Naive thymus-derived CD8-positive, alpha-beta T cell (primary cell): ENCODE data around the gene AMZ2. TPM values are rescaled to one million over a fixed set of nuclear protein-coding genes. Genes with fewer than 3 reads are reported as not detected.
A peak's percentile ranks its signal among the peaks of the same experiment; 100 is the strongest.

ENCODE experiments used
- ATAC-seq, 2 donors: fragments of 150-1000 bp; cut with Tn5 transposase in 1 of 2; sonication (Bioruptor Pico), chemical (Tn5 transposase) in 1 of 2; 1 replicate in 1 of 2; 2 replicates in 1 of 2; pipeline ENCODE4 v1.10.0; 2021; ENCODE audit warnings: mild to moderate bottlenecking in 2 of 2, moderate library complexity in 2 of 2
- POLR2A ChIA-PET: fragments of 350-600 bp; sonication (Branson Sonifier 250); formaldehyde crosslinking; loops from one replicate; lab custom pipeline; 2021; ENCODE audit warnings: antibody characterized with exemption; lab: Charles Lee
- DNase-seq, 10 donors: peaks; one replicate each; pipeline versions ENCODE4 v3.0.0 to v3.0.0-alpha.2; 2020 to 2022
- H3K27ac Mint-ChIP-seq, 10 donors: one replicate each; pipeline ENCODE4 v1.8.0; 2020 to 2022; ENCODE audit warnings: mild to moderate bottlenecking in 10 of 10, mixed read lengths in 10 of 10, moderate library complexity in 4 of 10, inconsistent platforms in 1 of 10
- H3K27me3 Mint-ChIP-seq, 5 donors: one replicate each; pipeline ENCODE4 v1.8.0; 2021 to 2022; ENCODE audit warnings: mixed read lengths in 5 of 5
- H3K36me3 Mint-ChIP-seq, 3 donors: one replicate each; pipeline ENCODE4 v1.8.0; 2020 to 2022; ENCODE audit warnings: mixed read lengths in 3 of 3, mild to moderate bottlenecking in 2 of 3, inconsistent platforms in 1 of 3
- H3K4me1 Mint-ChIP-seq, 4 donors: one replicate each; pipeline ENCODE4 v1.8.0; 2021 to 2022; ENCODE audit warnings: mixed read lengths in 4 of 4
- H3K4me3 Mint-ChIP-seq, 10 donors: one replicate each; pipeline ENCODE4 v1.8.0; 2020 to 2022; ENCODE audit warnings: mild to moderate bottlenecking in 10 of 10, mixed read lengths in 10 of 10, moderate library complexity in 6 of 10, inconsistent platforms in 1 of 10
- H3K9me3 Mint-ChIP-seq, 9 donors: one replicate each; pipeline ENCODE4 v1.8.0; 2020 to 2022; ENCODE audit warnings: mixed read lengths in 9 of 9, mild to moderate bottlenecking in 3 of 9, inconsistent platforms in 1 of 9, moderate library complexity in 1 of 9
- polyA plus RNA-seq, 3 donors: library from polyadenylated mRNA; unstranded; fragments of 300-500 nt; fragmentation: Illumina TruSeq; gene quantifications; one replicate each; pipeline ENCODE4 v1.2.3, GENCODE V29; 2021
- total RNA-seq, 8 experiments: library from RNA in 2 of 8; stranded (reverse) in 2 of 8; gene quantifications; one replicate each; pipeline ENCODE4 v1.2.3 and lab custom pipeline; 2021 to 2026

AMZ2 gene
- total and polyA plus RNA-seq, 5 experiments from 2014 or later = 72.4 to 125 (median 89.0) TPM

GRCh38 chr17:68294617-68295016, 46.8 kb downstream of the AMZ2 start:
- H3K4me3 Mint-ChIP-seq = peak overlapping the region in 6 of 10 donors; percentile 6 to 76 (median 54)
- no peaks in the 10 kb centered on the region for H3K27me3 Mint-ChIP-seq

GRCh38 chr17:68295086-68295485, 47.2 kb downstream of the AMZ2 start:
- Mint-ChIP-seq H3K4me3 (peak overlapping the region in 6 of 10 donors; percentile 7 to 76 (median 54)), H3K4me1 (peaks cover 26 to 69% (median 63%) of the 10 kb centered on the region in 4 donors)
- POLR2A ChIA-PET = interaction anchor here (2.3 kb wide), 1 partner anchor 20 kb away, joined by 8 read pairs; no protein-coding TSS in a partner anchor

More at GRCh38 chr17:68294617-68295016, 46.8 kb downstream of the AMZ2 start:
- Mint-ChIP-seq H3K36me3 (no peaks in the 10 kb centered on the region), H3K9me3 (no peaks in the 10 kb centered on the region), H3K4me1 (peaks cover 30 to 73% (median 65%) of the 10 kb centered on the region in 4 donors), H3K27ac (peak overlapping the region in 7 of 10 donors; percentile 6 to 87 (median 70))
- ATAC-seq = no peak
- no peak for DNase-seq
- POLR2A ChIA-PET = no interaction called here

GRCh38 chr17:68296217-68297191, 48.7 kb downstream of the AMZ2 start:
- peak; percentile 28 to 93 (median 72) for DNase-seq
- no peaks in the 10 kb centered on the region for H3K27me3 Mint-ChIP-seq
- H3K36me3 Mint-ChIP-seq = no peaks in the 10 kb centered on the region
- ATAC-seq = peak; percentile 53 to 70
- peaks cover 23 to 73% (median 60%) of the 10 kb centered on the region in 4 donors for H3K4me1 Mint-ChIP-seq
- POLR2A ChIA-PET = interaction anchor here (0.9 to 2.3 kb wide), 16 partner anchors 11 to 164 kb away, joined by 3 to 14 read pairs (median 4); partner anchors contain the start of gene AMZ2
- peak overlapping the region; percentile 58 to 88 (median 80) for H3K4me3 Mint-ChIP-seq
- H3K9me3 Mint-ChIP-seq = no peaks in the 10 kb centered on the region
- peak overlapping the region; percentile 61 to 96 (median 91) for H3K27ac Mint-ChIP-seq

More at GRCh38 chr17:68295086-68295485, 47.2 kb downstream of the AMZ2 start:
- no peaks in the 10 kb centered on the region for H3K27me3 Mint-ChIP-seq
- no peaks in the 10 kb centered on the region for H3K36me3 Mint-ChIP-seq
- ATAC-seq (no peak), DNase-seq (no peak)
- H3K27ac Mint-ChIP-seq = peak overlapping the region in 6 of 10 donors; percentile 15 to 87 (median 66)
- no peaks in the 10 kb centered on the region for H3K9me3 Mint-ChIP-seq

GRCh38 chr17:68297195-68297594, 49.4 kb downstream of the AMZ2 start:
- peak overlapping the region; percentile 58 to 88 (median 80) for H3K4me3 Mint-ChIP-seq
- POLR2A ChIA-PET = interaction anchor here (0.6 to 2.3 kb wide), 12 partner anchors 13 to 164 kb away, joined by 3 to 14 read pairs (median 4); partner anchors contain the start of gene AMZ2
- no peaks in the 10 kb centered on the region for H3K9me3 Mint-ChIP-seq
- peak overlapping the region; percentile 61 to 96 (median 91) for H3K27ac Mint-ChIP-seq
- H3K27me3 Mint-ChIP-seq = no peaks in the 10 kb centered on the region
- H3K4me1 Mint-ChIP-seq = peaks cover 21 to 79% (median 62%) of the 10 kb centered on the region in 4 donors
- no peaks in the 10 kb centered on the region for H3K36me3 Mint-ChIP-seq
- ATAC-seq = no peak
- no peak for DNase-seq

- H3K4me1 Mint-ChIP-seq = peaks cover 18 to 76% (median 54%) of the 10 kb centered on the region in 4 donors
- ATAC-seq (no peak), DNase-seq (no peak)
- H3K27ac Mint-ChIP-seq = peak overlapping the region in 8 of 10 donors; percentile 21 to 90 (median 50)
- no peaks in the 10 kb centered on the region for H3K27me3 Mint-ChIP-seq
- no peaks in the 10 kb centered on the region for H3K9me3 Mint-ChIP-seq
- H3K4me3 Mint-ChIP-seq = peak overlapping the region in 1 of 10 donors; percentile 13
- no peaks in the 10 kb centered on the region for H3K36me3 Mint-ChIP-seq
- POLR2A ChIA-PET = interaction anchor here (0.6 kb wide), 1 partner anchor 131 kb away, joined by 4 read pairs; no protein-coding TSS in a partner anchor
These were observed 50.8 kb downstream of the AMZ2 start for GRCh38 chr17:68298601-68299000.

GRCh38 chr17:68299817-68300216, 52.0 kb downstream of the AMZ2 start:
- Mint-ChIP-seq H3K9me3 (no peaks in the 10 kb centered on the region), H3K27me3 (no peaks in the 10 kb centered on the region), H3K4me1 (peaks cover 14 to 66% (median 43%) of the 10 kb centered on the region in 4 donors), H3K36me3 (no peaks in the 10 kb centered on the region), H3K4me3 (peak overlapping the region in 1 of 10 donors; percentile 19), H3K27ac (peak overlapping the region in 1 of 10 donors; percentile 4)
- ATAC-seq = no peak
- DNase-seq = no peak
- POLR2A ChIA-PET = interaction anchor here (4.3 kb wide), 1 partner anchor 8 kb away, joined by 30 read pairs; the partner anchor contains the start of genes ARSG and SLC16A6

- POLR2A ChIA-PET = interaction anchor here (1.0 to 4.3 kb wide), 2 partner anchors 10 to 13 kb away, joined by 3 to 30 read pairs; partner anchors contain the start of genes ARSG and SLC16A6
- Mint-ChIP-seq H3K36me3 (no peaks in the 10 kb centered on the region), H3K27me3 (no peaks in the 10 kb centered on the region), H3K27ac (peak overlapping the region in 6 of 10 donors; percentile 30 to 90 (median 44)), H3K4me1 (peaks cover 8 to 57% (median 34%) of the 10 kb centered on the region in 4 donors), H3K4me3 (no peak overlapping the region), H3K9me3 (no peaks in the 10 kb centered on the region)
- DNase-seq (no peak), ATAC-seq (no peak)
These were observed 53.7 kb downstream of the AMZ2 start for GRCh38 chr17:68301438-68301959.

GRCh38 chr17:68302066-68302564, 54.3 kb downstream of the AMZ2 start:
- peaks cover 5 to 57% (median 30%) of the 10 kb centered on the region in 4 donors for H3K4me1 Mint-ChIP-seq
- no peaks in the 10 kb centered on the region for H3K9me3 Mint-ChIP-seq
- H3K27ac Mint-ChIP-seq = peak overlapping the region in 3 of 10 donors; percentile 54 to 90 (median 80)
- no peaks in the 10 kb centered on the region for H3K36me3 Mint-ChIP-seq
- POLR2A ChIA-PET = interaction anchor here (4.3 kb wide), 1 partner anchor 11 kb away, joined by 30 read pairs; the partner anchor contains the start of genes ARSG and SLC16A6
- H3K4me3 Mint-ChIP-seq = peak overlapping the region in 1 of 10 donors; percentile 41
- ATAC-seq (no peak), DNase-seq (no peak)
- no peaks in the 10 kb centered on the region for H3K27me3 Mint-ChIP-seq

- peaks cover 0 to 5% (median 3%) of the 10 kb centered on the region in 3 donors for H3K36me3 Mint-ChIP-seq
- ATAC-seq = no peak
- H3K4me1 Mint-ChIP-seq = peaks cover 5 to 57% (median 29%) of the 10 kb centered on the region in 4 donors
- H3K27me3 Mint-ChIP-seq = no peaks in the 10 kb centered on the region
- no peaks in the 10 kb centered on the region for H3K9me3 Mint-ChIP-seq
- DNase-seq = no peak
- POLR2A ChIA-PET = interaction anchor here (4.3 kb wide), 1 partner anchor 11 kb away, joined by 30 read pairs; the partner anchor contains the start of genes ARSG and SLC16A6
- peak overlapping the region in 2 of 10 donors; percentile 54 to 80 for H3K27ac Mint-ChIP-seq
- no peak overlapping the region for H3K4me3 Mint-ChIP-seq
These were observed 54.8 kb downstream of the AMZ2 start for GRCh38 chr17:68302666-68303065.

- H3K36me3 Mint-ChIP-seq = peaks cover 0 to 9% (median 3%) of the 10 kb centered on the region in 3 donors
- H3K9me3 Mint-ChIP-seq = no peaks in the 10 kb centered on the region
- H3K4me3 Mint-ChIP-seq = no peak overlapping the region
- POLR2A ChIA-PET = interaction anchor here (4.2 kb wide), 1 partner anchor 13 kb away, joined by 14 read pairs; the partner anchor contains the start of genes ARSG and SLC16A6
- ATAC-seq (no peak), DNase-seq (no peak)
- no peaks in the 10 kb centered on the region for H3K27me3 Mint-ChIP-seq
- H3K4me1 Mint-ChIP-seq = peaks cover 8 to 50% (median 25%) of the 10 kb centered on the region in 4 donors
- no peak overlapping the region for H3K27ac Mint-ChIP-seq
These were observed 56.9 kb downstream of the AMZ2 start for GRCh38 chr17:68304706-68305105.

GRCh38 chr17:68305142-68305541, 57.3 kb downstream of the AMZ2 start:
- Mint-ChIP-seq H3K4me1 (peaks cover 8 to 48% (median 28%) of the 10 kb centered on the region in 4 donors), H3K4me3 (no peak overlapping the region), H3K27me3 (no peaks in the 10 kb centered on the region), H3K36me3 (peaks cover 0 to 9% (median 3%) of the 10 kb centered on the region in 3 donors), H3K27ac (peak overlapping the region in 1 of 10 donors; percentile 13), H3K9me3 (no peaks in the 10 kb centered on the region)
- ATAC-seq = no peak
- DNase-seq = no peak
- POLR2A ChIA-PET = interaction anchor here (0.6 to 4.2 kb wide), 2 partner anchors 10 to 14 kb away, joined by 4 to 14 read pairs; partner anchors contain the start of genes ARSG and SLC16A6
